HepG2 (cell line): ENCODE measurements around the gene NFATC2.

Source experiments
- EZH2 ChIP-seq: conservative IDR thresholded peaks from 2 replicates; pipeline ENCODE4 v1.6.1; 2012; ENCODE audit warnings: mild to moderate bottlenecking, low read depth, low read length, moderate library complexity
- SP2 ChIP-seq: sonication (generic); formaldehyde crosslinking; IDR thresholded peaks from 2 replicates; pipeline ENCODE4 v1.5.1; 2020; ENCODE audit warnings: mild to moderate bottlenecking, missing genetic modification reagents
- TF ChIP-seq, protein P1 (sequence below): sonication (generic); formaldehyde crosslinking; IDR thresholded peaks from 2 replicates; pipeline ENCODE4 v1.9.0; 2022; ENCODE audit warnings: low read depth, missing genetic modification reagents
- TF ChIP-seq, protein P2 (sequence below): sonication (generic); formaldehyde crosslinking; IDR thresholded peaks from 2 replicates; pipeline ENCODE4 v1.4.0; 2020; ENCODE audit warnings: missing genetic modification reagents, mild to moderate bottlenecking, borderline replicate concordance
- TF ChIP-seq, protein P3 (sequence below): sonication (generic); formaldehyde crosslinking; IDR thresholded peaks from 2 replicates; pipeline ENCODE4 v1.5.0; 2020; ENCODE audit warnings: mild to moderate bottlenecking, missing genetic modification reagents, moderate library complexity
- TF ChIP-seq, protein P4 (sequence below): sonication (generic); formaldehyde crosslinking; IDR thresholded peaks from 2 replicates; pipeline ENCODE4 v1.4.0; 2020; ENCODE audit warnings: missing genetic modification reagents

DNA sequence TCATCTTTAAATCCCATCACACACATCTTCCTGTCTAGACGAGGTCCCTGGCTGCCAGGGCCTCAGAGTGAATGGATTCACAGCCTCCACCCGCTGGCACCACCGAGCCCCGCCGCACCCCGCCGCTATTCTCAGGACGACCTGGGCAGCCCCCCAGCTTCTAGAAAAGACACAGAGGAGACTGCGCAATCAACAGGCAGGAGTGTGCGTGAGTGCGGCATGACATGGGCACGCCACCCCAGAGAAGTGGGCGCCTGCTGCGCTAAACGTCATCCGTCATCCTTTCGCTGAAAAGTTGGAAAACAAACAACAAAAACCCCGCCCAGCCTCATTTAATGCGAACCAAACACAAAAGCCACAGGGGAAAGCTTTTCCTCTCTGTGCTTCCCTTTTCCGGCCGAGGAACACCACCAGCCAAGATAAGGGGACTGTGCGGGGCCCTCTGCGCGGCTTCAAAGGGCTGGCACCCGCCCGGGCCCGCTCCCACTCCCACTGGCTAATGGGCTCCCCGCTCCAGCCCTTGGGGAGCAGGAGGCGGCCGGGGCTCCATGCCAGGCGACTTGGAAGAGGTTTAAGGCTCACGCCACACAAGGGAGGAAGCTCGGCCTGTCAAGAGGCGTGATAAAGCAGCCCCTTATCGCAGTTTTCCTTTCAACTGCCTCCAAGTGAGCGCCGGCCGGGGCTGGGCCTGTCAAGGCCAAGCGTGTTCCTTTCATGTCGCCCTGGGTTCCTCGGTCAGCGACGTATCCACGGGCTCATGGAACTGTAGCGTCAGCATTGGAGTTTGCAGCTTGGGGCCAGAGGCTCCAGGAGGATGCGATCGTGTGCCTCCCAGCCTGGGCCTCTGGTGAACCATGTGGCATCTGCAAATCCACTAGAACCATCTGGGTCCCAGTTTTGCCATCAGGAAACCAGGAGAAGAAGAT, 50.1 kb downstream of the NFATC2 start:
- TF ChIP-seq SP2 (CRISPR knock-in tag), result no peak
- TF ChIP-seq, protein P1, sequence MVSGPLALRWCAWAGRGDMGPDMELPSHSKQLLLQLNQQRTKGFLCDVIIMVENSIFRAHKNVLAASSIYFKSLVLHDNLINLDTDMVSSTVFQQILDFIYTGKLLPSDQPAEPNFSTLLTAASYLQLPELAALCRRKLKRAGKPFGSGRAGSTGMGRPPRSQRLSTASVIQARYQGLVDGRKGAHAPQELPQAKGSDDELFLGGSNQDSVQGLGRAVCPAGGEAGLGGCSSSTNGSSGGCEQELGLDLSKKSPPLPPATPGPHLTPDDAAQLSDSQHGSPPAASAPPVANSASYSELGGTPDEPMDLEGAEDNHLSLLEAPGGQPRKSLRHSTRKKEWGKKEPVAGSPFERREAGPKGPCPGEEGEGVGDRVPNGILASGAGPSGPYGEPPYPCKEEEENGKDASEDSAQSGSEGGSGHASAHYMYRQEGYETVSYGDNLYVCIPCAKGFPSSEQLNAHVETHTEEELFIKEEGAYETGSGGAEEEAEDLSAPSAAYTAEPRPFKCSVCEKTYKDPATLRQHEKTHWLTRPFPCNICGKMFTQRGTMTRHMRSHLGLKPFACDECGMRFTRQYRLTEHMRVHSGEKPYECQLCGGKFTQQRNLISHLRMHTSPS (CRISPR knock-in tag), result no peak
- TF ChIP-seq, protein P2, sequence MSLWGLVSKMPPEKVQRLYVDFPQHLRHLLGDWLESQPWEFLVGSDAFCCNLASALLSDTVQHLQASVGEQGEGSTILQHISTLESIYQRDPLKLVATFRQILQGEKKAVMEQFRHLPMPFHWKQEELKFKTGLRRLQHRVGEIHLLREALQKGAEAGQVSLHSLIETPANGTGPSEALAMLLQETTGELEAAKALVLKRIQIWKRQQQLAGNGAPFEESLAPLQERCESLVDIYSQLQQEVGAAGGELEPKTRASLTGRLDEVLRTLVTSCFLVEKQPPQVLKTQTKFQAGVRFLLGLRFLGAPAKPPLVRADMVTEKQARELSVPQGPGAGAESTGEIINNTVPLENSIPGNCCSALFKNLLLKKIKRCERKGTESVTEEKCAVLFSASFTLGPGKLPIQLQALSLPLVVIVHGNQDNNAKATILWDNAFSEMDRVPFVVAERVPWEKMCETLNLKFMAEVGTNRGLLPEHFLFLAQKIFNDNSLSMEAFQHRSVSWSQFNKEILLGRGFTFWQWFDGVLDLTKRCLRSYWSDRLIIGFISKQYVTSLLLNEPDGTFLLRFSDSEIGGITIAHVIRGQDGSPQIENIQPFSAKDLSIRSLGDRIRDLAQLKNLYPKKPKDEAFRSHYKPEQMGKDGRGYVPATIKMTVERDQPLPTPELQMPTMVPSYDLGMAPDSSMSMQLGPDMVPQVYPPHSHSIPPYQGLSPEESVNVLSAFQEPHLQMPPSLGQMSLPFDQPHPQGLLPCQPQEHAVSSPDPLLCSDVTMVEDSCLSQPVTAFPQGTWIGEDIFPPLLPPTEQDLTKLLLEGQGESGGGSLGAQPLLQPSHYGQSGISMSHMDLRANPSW (CRISPR knock-in tag), result no peak
- no peak for TF ChIP-seq EZH2
- TF ChIP-seq, protein P3, sequence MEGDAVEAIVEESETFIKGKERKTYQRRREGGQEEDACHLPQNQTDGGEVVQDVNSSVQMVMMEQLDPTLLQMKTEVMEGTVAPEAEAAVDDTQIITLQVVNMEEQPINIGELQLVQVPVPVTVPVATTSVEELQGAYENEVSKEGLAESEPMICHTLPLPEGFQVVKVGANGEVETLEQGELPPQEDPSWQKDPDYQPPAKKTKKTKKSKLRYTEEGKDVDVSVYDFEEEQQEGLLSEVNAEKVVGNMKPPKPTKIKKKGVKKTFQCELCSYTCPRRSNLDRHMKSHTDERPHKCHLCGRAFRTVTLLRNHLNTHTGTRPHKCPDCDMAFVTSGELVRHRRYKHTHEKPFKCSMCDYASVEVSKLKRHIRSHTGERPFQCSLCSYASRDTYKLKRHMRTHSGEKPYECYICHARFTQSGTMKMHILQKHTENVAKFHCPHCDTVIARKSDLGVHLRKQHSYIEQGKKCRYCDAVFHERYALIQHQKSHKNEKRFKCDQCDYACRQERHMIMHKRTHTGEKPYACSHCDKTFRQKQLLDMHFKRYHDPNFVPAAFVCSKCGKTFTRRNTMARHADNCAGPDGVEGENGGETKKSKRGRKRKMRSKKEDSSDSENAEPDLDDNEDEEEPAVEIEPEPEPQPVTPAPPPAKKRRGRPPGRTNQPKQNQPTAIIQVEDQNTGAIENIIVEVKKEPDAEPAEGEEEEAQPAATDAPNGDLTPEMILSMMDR (CRISPR knock-in tag), result no peak
- TF ChIP-seq, protein P4, sequence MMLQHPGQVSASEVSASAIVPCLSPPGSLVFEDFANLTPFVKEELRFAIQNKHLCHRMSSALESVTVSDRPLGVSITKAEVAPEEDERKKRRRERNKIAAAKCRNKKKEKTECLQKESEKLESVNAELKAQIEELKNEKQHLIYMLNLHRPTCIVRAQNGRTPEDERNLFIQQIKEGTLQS, result no peak
